Retinal pigment epithelial cell (primary cell): ENCODE results near the gene PTPN3.
"Not testable (repeated sequence)": the region's sequence is repeated elsewhere in the genome, so short reads cannot be mapped to it uniquely, and the experiment has no call there.

Source experiments
- DNase-seq: peaks from one replicate; pipeline ENCODE4 v3.0.0-alpha.2; 2010; ENCODE audit warnings: low read depth
- H3K4me3 ChIP-seq: 2 replicates; pipeline ENCODE4 v1.5.1; 2011; ENCODE audit warnings: mild to moderate bottlenecking, low read length, control low read depth, moderate library complexity
- CTCF ChIP-seq: conservative IDR thresholded peaks from 2 replicates; pipeline ENCODE4 v1.5.1; 2011; ENCODE audit warnings: low read depth, low read length, control low read depth, inconsistent platforms

The PTPN3 gene

GRCh38 chr9:109346904-109347303 lies 151.2 kb downstream of the PTPN3 start:
- no peak overlapping the region for H3K4me3 ChIP-seq
- DNase-seq, result no peak
- no peak for TF ChIP-seq CTCF

- no peak overlapping the region for H3K4me3 ChIP-seq
- no peak for DNase-seq
- TF ChIP-seq CTCF, result no peak
Observed at GRCh38 chr9:109344866-109345265, 153.2 kb downstream of the PTPN3 start.

DNA sequence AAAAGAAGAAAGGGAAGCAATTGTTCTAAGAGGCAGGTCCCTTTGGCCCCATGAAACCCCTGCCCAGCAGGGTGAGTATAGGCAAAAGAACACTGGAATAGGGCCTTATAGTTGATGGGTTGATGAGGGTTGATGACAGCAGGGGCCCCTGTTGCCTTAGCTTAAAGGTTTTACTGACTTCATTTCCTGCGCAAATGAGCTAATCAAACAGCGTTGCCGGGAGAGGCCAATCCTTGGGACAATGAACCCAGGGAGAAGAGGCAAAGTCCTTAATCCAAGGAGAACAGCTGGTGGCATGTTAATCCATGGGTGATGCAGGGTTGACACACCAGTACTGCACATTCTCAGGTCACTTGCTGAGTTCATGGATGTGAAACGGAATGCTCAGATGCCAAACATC lies 155.2 kb downstream of the PTPN3 start:
- H3K4me3 ChIP-seq, result no peak overlapping the region
- DNase-seq, result no peak
- no peak for TF ChIP-seq CTCF

DNA sequence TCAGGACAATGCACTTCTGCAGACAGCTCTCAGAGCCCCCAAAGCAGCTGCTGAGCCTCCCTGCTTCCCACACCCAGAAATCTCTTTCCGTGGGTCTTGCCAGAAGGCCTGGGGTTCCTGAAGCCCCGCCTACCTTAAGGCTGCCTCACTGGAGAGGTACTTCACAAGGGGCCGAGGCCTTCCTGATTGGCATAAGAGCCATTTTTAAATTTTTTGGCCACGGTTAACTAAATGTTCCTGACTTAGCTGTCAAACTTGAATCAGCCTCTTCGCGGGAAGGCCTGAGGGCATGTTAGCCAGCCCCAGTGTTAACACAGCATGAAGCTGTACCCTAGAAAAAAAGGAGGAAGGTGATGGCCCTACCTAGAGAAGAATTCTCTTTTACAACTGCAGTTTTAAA lies 156.5 kb downstream of the PTPN3 start:
- no peak for TF ChIP-seq CTCF
- no peak overlapping the region for H3K4me3 ChIP-seq
- no peak for DNase-seq

DNA sequence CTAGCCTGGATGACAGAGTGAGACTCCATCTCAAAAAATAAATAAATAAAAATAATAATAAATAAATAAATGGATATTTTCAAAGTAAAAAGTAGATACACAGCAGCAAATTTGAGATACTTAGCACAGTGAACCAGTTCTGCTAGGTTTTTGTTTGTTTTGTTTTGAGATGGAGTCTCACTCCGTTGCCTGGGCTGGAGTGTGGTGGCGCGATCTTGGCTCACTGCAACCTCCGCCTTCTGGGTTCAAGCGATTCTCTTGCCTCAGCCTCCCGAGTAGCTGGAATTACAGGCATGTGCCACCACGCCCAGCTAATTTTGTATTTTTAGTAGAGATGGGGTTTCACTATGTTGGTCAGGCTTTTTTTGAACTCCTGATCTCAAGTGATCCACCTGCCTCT lies 157.1 kb downstream of the PTPN3 start:
- H3K4me3 ChIP-seq, DNase-seq: not testable (repeated sequence)

GRCh38 chr9:109336409-109336808 lies 161.7 kb downstream of the PTPN3 start:
- H3K4me3 ChIP-seq, result no peak overlapping the region
- no peak for TF ChIP-seq CTCF
- DNase-seq, result no peak

DNA sequence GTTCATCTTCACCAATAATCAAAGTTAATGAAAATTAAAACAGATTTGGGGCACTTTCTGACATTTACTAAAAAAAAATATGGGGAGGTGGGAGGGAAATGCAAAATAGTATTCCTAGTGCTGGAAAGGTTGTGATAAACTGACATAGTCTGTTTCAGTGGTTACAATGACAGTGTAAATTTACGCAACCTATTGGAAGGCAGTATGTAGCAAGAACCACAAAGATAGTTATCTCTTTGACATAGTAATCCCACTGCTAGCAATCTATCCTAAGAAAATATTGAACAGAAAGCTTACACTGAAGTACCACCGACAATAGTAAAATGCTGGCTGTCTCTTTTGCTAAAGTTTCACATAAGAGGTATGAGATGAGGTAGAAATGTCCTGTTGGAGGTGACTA lies 162.2 kb downstream of the PTPN3 start:
- H3K4me3 ChIP-seq, result no peak overlapping the region
- no peak for DNase-seq
- no peak for TF ChIP-seq CTCF

- TF ChIP-seq CTCF, result no peak
- no peak overlapping the region for H3K4me3 ChIP-seq
- DNase-seq, result no peak
Observed at GRCh38 chr9:109335121-109335520, 163.0 kb downstream of the PTPN3 start.
